GM18867 (cell line): ENCODE results near the gene CLCN2.

Experiments
- ATAC-seq: cut with Tn5 transposase; IDR thresholded peaks from one replicate; pipeline ENCODE4 v1.9.1; 2021; ENCODE audit warnings: mild to moderate bottlenecking, moderate library complexity; ENCODE audit not compliant: unreplicated experiment

Gene CLCN2

DNA sequence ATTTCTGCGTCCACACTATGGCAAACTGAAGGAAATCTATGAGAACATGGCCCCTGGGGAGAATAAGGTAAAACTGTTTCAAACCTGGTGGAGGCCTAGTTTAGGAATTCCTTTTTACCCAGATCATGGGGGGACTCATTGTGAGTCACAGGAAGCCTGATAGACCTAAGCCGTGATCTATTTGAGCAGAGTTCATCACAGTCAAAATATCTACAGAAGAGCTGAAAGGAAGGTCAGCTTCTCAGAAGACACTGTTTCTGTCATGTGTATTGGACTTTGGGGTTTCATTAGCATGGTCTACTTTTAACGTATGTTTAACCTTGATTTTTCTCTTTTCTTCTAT, 61.1 kb downstream of the CLCN2 start:
- no peak for ATAC-seq

DNA sequence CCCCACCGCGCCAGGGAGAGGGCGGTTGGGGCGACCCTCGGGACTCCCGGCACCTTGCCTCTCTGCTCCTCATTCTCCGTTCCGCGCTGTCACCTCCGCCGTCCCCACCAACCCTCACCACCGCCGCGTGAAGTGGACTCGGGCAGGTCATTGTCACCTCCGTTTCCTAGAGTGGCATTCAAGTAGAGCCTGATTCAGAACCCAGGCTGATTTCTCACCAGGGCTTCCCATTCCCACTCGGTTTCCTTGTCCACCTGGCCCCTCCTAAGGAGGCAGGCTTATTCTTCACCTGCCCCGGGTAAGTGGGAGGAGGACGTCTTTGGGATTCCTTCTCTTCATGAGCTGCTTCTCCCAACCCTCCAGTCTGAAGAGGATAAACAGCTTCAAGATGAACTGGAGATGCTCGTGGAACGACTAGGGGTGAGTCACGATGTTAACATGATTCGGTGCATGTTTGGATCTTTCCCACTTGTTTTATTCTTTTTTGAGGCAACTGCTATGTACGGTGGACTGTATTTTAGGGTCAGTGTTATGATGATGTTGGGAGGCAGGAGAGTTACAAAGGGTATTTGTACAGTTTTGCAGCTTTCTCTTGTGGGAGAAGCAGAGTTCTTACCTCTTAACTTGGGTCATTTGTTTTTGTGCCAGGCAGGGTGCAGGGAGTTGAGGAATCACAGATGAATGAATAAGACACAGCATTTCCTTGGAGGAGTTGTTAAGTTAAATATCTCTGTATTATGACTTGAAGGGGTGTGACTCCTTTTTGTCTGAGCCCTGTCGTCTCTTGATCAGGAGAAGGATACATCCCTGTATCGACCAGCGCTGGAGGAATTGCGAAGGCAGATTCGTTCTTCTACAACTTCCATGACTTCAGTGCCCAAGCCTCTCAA, 61.7 kb downstream of the CLCN2 start:
- no peak for ATAC-seq

DNA sequence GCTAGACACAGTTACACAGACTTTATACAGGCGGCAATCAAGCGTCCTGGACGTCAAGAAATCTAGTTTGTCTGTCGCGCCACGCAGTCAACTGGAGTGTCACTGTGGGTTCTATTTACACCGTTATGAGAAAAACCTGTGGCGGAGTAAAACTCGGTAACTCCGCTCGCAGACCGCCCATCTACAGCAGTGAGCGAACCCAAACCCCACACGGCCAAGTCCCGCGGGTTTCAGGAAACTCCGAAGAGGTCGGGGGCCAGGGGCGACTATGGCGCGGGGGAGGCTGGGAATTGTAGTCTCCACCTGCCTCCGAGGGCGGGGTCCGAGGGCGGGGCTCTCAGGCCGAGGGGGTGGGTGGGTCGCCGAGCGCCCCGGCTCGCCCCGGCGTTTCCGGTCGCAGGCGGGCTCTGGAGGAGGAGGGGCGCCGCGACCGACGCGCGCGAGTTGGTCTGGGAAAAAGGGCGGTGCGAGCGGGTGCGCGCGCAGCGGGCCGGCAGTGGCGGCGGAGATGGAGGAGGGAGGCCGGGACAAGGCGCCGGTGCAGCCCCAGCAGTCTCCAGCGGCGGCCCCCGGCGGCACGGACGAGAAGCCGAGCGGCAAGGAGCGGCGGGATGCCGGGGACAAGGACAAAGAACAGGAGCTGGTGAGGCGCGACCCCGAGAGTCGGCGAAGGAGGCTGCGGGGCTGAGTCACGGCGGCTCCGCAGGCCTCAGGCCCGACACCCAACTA, 62.5 kb downstream of the CLCN2 start, which contains the start of gene PSMD2:
Gene PSMD2, plus strand, starts transcription at position 483 of the 729 bp plus-strand sequence. Its CDS starts 26 bp downstream, at position 509.
- peak; percentile 93 for ATAC-seq

DNA sequence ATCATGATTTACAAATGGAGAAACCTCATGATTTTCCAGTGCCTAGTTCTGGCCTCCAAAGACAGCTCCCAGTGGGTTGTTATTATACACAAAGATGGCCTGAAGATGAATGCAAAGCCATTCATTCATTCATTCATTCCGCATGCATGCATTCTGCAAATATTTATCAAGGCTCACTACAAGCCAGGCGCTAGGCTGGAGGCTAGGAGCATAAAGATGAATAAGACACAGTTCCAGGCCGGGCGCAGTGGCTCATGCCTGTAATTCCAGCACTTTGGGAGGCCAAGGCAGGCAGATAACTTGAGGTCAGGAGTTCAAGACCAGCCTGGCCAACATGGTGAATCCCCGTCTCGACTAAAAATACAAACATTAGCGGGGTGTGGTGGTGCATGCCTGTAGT, 64.8 kb downstream of the CLCN2 start:
- no peak for ATAC-seq
